Measurements from ENCODE around the gene TPCN2.

DNA sequence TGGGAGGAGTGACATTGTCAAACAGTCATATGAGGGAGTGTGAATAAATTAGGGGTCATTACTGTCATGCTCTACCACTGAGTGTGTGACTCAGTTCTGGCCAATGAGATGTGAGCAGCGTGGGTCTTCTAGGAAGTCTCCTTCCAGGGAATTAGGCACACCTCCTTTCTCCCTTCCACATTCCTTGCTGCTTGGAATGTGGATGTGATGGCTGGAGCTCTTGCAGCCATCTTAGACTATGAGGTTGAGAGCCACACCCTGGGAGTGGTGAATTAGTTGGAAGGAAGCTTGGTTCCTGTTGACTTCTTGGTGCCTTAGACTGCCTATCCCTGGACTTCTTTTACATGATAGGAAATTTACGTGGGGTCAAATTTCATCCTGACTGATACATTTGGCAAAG, 70.5 kb downstream of the TPCN2 start:
- TF ChIP-seq POLR2A (IDR thresholded peaks at IDR 0.05), result no peak
- TF ChIP-seq, protein P1, sequence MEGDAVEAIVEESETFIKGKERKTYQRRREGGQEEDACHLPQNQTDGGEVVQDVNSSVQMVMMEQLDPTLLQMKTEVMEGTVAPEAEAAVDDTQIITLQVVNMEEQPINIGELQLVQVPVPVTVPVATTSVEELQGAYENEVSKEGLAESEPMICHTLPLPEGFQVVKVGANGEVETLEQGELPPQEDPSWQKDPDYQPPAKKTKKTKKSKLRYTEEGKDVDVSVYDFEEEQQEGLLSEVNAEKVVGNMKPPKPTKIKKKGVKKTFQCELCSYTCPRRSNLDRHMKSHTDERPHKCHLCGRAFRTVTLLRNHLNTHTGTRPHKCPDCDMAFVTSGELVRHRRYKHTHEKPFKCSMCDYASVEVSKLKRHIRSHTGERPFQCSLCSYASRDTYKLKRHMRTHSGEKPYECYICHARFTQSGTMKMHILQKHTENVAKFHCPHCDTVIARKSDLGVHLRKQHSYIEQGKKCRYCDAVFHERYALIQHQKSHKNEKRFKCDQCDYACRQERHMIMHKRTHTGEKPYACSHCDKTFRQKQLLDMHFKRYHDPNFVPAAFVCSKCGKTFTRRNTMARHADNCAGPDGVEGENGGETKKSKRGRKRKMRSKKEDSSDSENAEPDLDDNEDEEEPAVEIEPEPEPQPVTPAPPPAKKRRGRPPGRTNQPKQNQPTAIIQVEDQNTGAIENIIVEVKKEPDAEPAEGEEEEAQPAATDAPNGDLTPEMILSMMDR (IDR thresholded peaks at IDR 0.05 in 4 of 5, conservative IDR thresholded peaks at IDR 0.05 in 1 of 5), result no peak

Data from gastrocnemius medialis (tissue), 4 donors.